GM06990 (cell line): ENCODE results near the gene RIPPLY3.

Experiments used
- DNase-seq: peaks from one replicate; pipeline ENCODE4 v3.0.0-alpha.2; 2011; ENCODE audit not compliant: insufficient read length; ENCODE audit errors: extremely low read depth
- H3K27me3 ChIP-seq: replicated peaks from 2 replicates; pipeline ENCODE4 v1.6.0; 2011; ENCODE audit warnings: low read length; ENCODE audit not compliant: control insufficient read depth, insufficient read depth
- H3K36me3 ChIP-seq: 2 replicates; pipeline ENCODE4 v1.5.1; 2011; ENCODE audit warnings: low read length; ENCODE audit not compliant: control insufficient read depth, insufficient read depth
- H3K4me3 ChIP-seq: replicated peaks from 2 replicates; pipeline ENCODE4 v1.5.1; 2011; ENCODE audit warnings: low read depth, mild to moderate bottlenecking, control low read depth, low read length
- CTCF ChIP-seq: IDR thresholded peaks from 2 replicates; pipeline ENCODE4 v1.5.1; 2011; ENCODE audit warnings: low read length, control low read depth, mild to moderate bottlenecking, inconsistent platforms; ENCODE audit not compliant: insufficient read depth, poor library complexity, severe bottlenecking

RIPPLY3 gene

GRCh38 chr21:37008724-37009123 is 2.2 kb downstream of the RIPPLY3 start:
- H3K4me3 ChIP-seq, result no peak overlapping the region
- no peaks in the 10 kb centered on the region; the same call in 1 of the 2 replicates for H3K27me3 ChIP-seq
- no peak for TF ChIP-seq CTCF
- no peak for DNase-seq
- no peaks in the 10 kb centered on the region for H3K36me3 ChIP-seq

GRCh38 chr21:37009740-37010341 is 3.3 kb downstream of the RIPPLY3 start:
- H3K27me3 ChIP-seq, result no peaks in the 10 kb centered on the region; the same call in 1 of the 2 replicates
- DNase-seq, result peak; percentile 72
- TF ChIP-seq CTCF, result peak; percentile 89
- H3K4me3 ChIP-seq, result peak overlapping the region; percentile 55
- no peaks in the 10 kb centered on the region for H3K36me3 ChIP-seq

- Histone ChIP-seq H3K27me3 (no peaks in the 10 kb centered on the region), H3K36me3 (no peaks in the 10 kb centered on the region), H3K4me3 (no peak overlapping the region)
- no peak for TF ChIP-seq CTCF
- DNase-seq, result no peak
Measured at GRCh38 chr21:37017951-37018679, 11.6 kb downstream of the RIPPLY3 start.

- H3K36me3 ChIP-seq, result no peaks in the 10 kb centered on the region
- no peak for TF ChIP-seq CTCF
- DNase-seq, result no peak
Measured at GRCh38 chr21:37026499-37026898, 20.0 kb downstream of the RIPPLY3 start.

GRCh38 chr21:37028570-37028969 is 22.1 kb downstream of the RIPPLY3 start:
- Histone ChIP-seq H3K27me3 (no peaks in the 10 kb centered on the region; the same call in 1 of the 2 replicates), H3K36me3 (no peaks in the 10 kb centered on the region), H3K4me3 (no peak overlapping the region)
- TF ChIP-seq CTCF, result no peak
- DNase-seq, result no peak

More at GRCh38 chr21:37026499-37026898, 20.0 kb downstream of the RIPPLY3 start:
- no peak overlapping the region for H3K4me3 ChIP-seq
- no peaks in the 10 kb centered on the region; the same call in 1 of the 2 replicates for H3K27me3 ChIP-seq
